A673 (cell line): ENCODE measurements around the gene ACO1. TPM values are rescaled to one million over a fixed set of nuclear protein-coding genes. Genes with fewer than 3 reads are reported as not detected.
A peak's percentile ranks its signal among the peaks of the same experiment; 100 is the strongest.

Experiments used
- Bru-seq: library from RNA; stranded (reverse); fragments of 400-500 nt; gene quantifications from one replicate; lab custom pipeline; 2021; lab: Mats Ljungman, UMichigan
- BruChase-seq, 2 experiments: library from RNA; stranded (reverse); fragments of 400-500 nt; gene quantifications; one replicate each; lab custom pipeline; 2021; lab: Mats Ljungman, UMichigan
- BruUV-seq: library from RNA; stranded (reverse); fragments of 400-500 nt; replicated peaks from 2 replicates; lab custom pipeline; 2021; lab: Mats Ljungman, UMichigan
- CTCF ChIA-PET: fragments of 300-600 bp; sonication (Branson Sonifier 250); formaldehyde crosslinking; loops from one replicate; lab custom pipeline; 2022; ENCODE audit warnings: antibody characterized with exemption; lab: Charles Lee
- POLR2A ChIA-PET: fragments of 300-600 bp; sonication (Branson Sonifier 250); formaldehyde crosslinking; loops from one replicate; lab custom pipeline; 2022; ENCODE audit warnings: antibody characterized with exemption; ENCODE audit not compliant: low non-redundant PET; lab: Charles Lee
- DNase-seq: peaks from one replicate; pipeline ENCODE4 v3.0.0-alpha.2; 2015; ENCODE audit warnings: low spot score
- H3K27ac ChIP-seq: fragments of 200-600 bp; sonication (generic); 2 replicates; pipeline ENCODE4 v1.5.1; 2016; ENCODE audit warnings: mixed run types, low read depth, mild to moderate bottlenecking, mixed read lengths, antibody characterized with exemption, low read length; ENCODE audit not compliant: poor library complexity, severe bottlenecking
- H3K27me3 ChIP-seq: fragments of 200-600 bp; sonication (generic); replicated peaks from 2 replicates; pipeline ENCODE4 v1.6.1; 2017; ENCODE audit warnings: mixed run types, low read depth, mild to moderate bottlenecking, mixed read lengths, antibody characterized with exemption, low read length; ENCODE audit not compliant: insufficient read depth, poor library complexity
- H3K36me3 ChIP-seq: fragments of 200-600 bp; sonication (generic); 2 replicates; pipeline ENCODE4 v1.6.1; 2016; ENCODE audit warnings: mixed run types, mild to moderate bottlenecking, mixed read lengths, antibody characterized with exemption, low read length; ENCODE audit not compliant: insufficient read depth, poor library complexity, severe bottlenecking
- H3K4me1 ChIP-seq: fragments of 200-600 bp; sonication (generic); 2 replicates; pipeline ENCODE4 v1.6.1; 2017; ENCODE audit warnings: mixed run types, mild to moderate bottlenecking, mixed read lengths, antibody characterized with exemption, low read length; ENCODE audit not compliant: insufficient read depth, poor library complexity, severe bottlenecking
- H3K4me3 ChIP-seq: fragments of 200-600 bp; sonication (generic); 2 replicates; pipeline ENCODE4 v1.5.1; 2016; ENCODE audit warnings: low read depth, mixed run types, mild to moderate bottlenecking, mixed read lengths, low read length; ENCODE audit not compliant: poor library complexity, severe bottlenecking
- H3K9me3 ChIP-seq: fragments of 200-600 bp; sonication (generic); 2 replicates; pipeline ENCODE4 v1.6.1; 2016; ENCODE audit warnings: mixed run types, low read depth, mild to moderate bottlenecking, mixed read lengths, antibody characterized with exemption, low read length; ENCODE audit not compliant: poor library complexity, severe bottlenecking
- CTCF ChIP-seq: fragments of 300-800, 200-600 bp; sonication (generic); conservative IDR thresholded peaks from 2 replicates; pipeline ENCODE4 v1.5.1; 2017; ENCODE audit warnings: low read depth, mild to moderate bottlenecking, antibody characterized with exemption, low read length, moderate library complexity, mixed read lengths
- EZH2 ChIP-seq: fragments of 200-600 bp; sonication (generic); IDR thresholded peaks from 2 replicates; pipeline ENCODE4 v1.6.1; 2017; ENCODE audit warnings: borderline replicate concordance, low read depth, mild to moderate bottlenecking, mixed read lengths, antibody characterized with exemption, low read length; ENCODE audit not compliant: poor library complexity, severe bottlenecking
- intact Hi-C: fragments of 100-400 bp; cut with micrococcal nuclease; formaldehyde crosslinking; loops from one replicate; pipeline ENCODE4 v1.10.0; 2022; ENCODE audit not compliant: unreplicated experiment
- long read RNA-seq: library from polyadenylated mRNA; stranded (forward); transcript quantifications from one replicate; pipeline ENCODE4 v2.0.0, GENCODE V29; 2022
- total RNA-seq: library from RNA; stranded (reverse); gene quantifications from 2 replicates; pipeline ENCODE4 v1.2.3, GENCODE V29; 2021

ACO1 gene
- total RNA-seq = 40.0 and 41.7 TPM in 2 replicates
- percentile 70 among the genes with signal in this experiment for Bru-seq, nascent RNA
- percentile 65 among the genes with signal in this experiment for BruChase-seq, experiment 1, labeled RNA remaining after a 2-hour chase
- percentile 67 among the genes with signal in this experiment for BruChase-seq, experiment 2, labeled RNA remaining after a 6-hour chase
- long read RNA-seq, full-length matches to known transcripts = 213 of 235 reads
- long read RNA-seq, partial matches to known transcripts = 9 of 235 reads
- long read RNA-seq, other reads (novel, unspliced or antisense) = 13 of 235 reads

GRCh38 chr9:32384364-32385151 lies at the start of gene ACO1:
ACO1 (plus strand) TSS chr9:32384643; CDS start chr9:32405507, 20,864 bp downstream.
- Histone ChIP-seq H3K36me3 (no peaks in the 10 kb centered on the region), H3K27me3 (peaks cover 13% of the 10 kb centered on the region), H3K9me3 (no peaks in the 10 kb centered on the region), H3K4me1 (peaks cover 8% of the 10 kb centered on the region), H3K4me3 (peak within 1 kb of the TSS; percentile 74), H3K27ac (peak within 1 kb of the TSS; percentile 52)
- ChIA-PET CTCF (interaction anchor here (0.6 to 1.3 kb wide), 2 partner anchors 47 to 584 kb away, joined by 3 to 4 read pairs; no protein-coding TSS in a partner anchor), POLR2A (no interaction called here)
- intact Hi-C loops = no loop called here
- peak; percentile 85 for DNase-seq
- no TSS peak for BruUV-seq
- TF ChIP-seq EZH2 = no peak
- TF ChIP-seq CTCF = 0 out of 2 replicates have a peak, but pooled peaks have one; percentile 11

GRCh38 chr9:32334916-32335895 lies 49.2 kb upstream of the ACO1 start:
- Histone ChIP-seq H3K27me3 (no peaks in the 10 kb centered on the region), H3K4me3 (no peak overlapping the region), H3K9me3 (no peaks in the 10 kb centered on the region), H3K27ac (no peak overlapping the region), H3K4me1 (no peaks in the 10 kb centered on the region), H3K36me3 (no peaks in the 10 kb centered on the region)
- POLR2A ChIA-PET = no interaction called here
- no TSS peak for BruUV-seq
- DNase-seq = no peak
- CTCF ChIA-PET = no interaction called here
- intact Hi-C loops = no loop called here
- TF ChIP-seq CTCF (no peak), EZH2 (no peak)

GRCh38 chr9:32339424-32339823 lies 45.0 kb upstream of the ACO1 start:
- CTCF ChIA-PET = no interaction called here
- Histone ChIP-seq H3K4me1 (no peaks in the 10 kb centered on the region), H3K27ac (no peak overlapping the region), H3K36me3 (no peaks in the 10 kb centered on the region), H3K4me3 (no peak overlapping the region), H3K27me3 (no peaks in the 10 kb centered on the region), H3K9me3 (no peaks in the 10 kb centered on the region)
- intact Hi-C loops = no loop called here
- POLR2A ChIA-PET = no interaction called here
- BruUV-seq = no TSS peak
- no peak for DNase-seq
- TF ChIP-seq EZH2 = no peak
- no peak for TF ChIP-seq CTCF
